CD4-positive, alpha-beta T cell (primary cell): ENCODE measurements around the gene TRAPPC6A. TPM values are rescaled to one million over a fixed set of nuclear protein-coding genes. Genes with fewer than 3 reads are reported as not detected.

Experiments
- ATAC-seq: fragments of 200-7000 bp; cut with Tn5 transposase; one replicate; pipeline ENCODE4 v1.10.0; 2022; ENCODE audit warnings: mild to moderate bottlenecking; ENCODE audit not compliant: poor library complexity
- CTCF ChIA-PET: fragments of 350-600 bp; sonication (Branson Sonifier 250); formaldehyde crosslinking; loops from one replicate; lab custom pipeline; 2021; ENCODE audit warnings: antibody characterized with exemption, inconsistent platforms; lab: Charles Lee
- POLR2A ChIA-PET: fragments of 350-600 bp; sonication (Branson Sonifier 250); formaldehyde crosslinking; loops from one replicate; lab custom pipeline; 2021; ENCODE audit warnings: antibody characterized with exemption, inconsistent platforms; lab: Charles Lee
- DNase-seq, 14 experiments: peaks; one replicate each; pipeline ENCODE4 v3.0.0-alpha.2; 2013 to 2020; ENCODE audit warnings: mixed read lengths in 2 of 14
- H3K27ac ChIP-seq, 2 donors: one replicate each; pipeline versions ENCODE4 v1.5.1 to v1.7.0; 2013; ENCODE audit warnings: low read length in 2 of 2, low read depth in 1 of 2, mild to moderate bottlenecking in 1 of 2
- H3K27me3 ChIP-seq, 2 experiments: 1 replicate in 1 of 2; 2 replicates in 1 of 2; pipeline versions ENCODE4 v1.6.1 to v1.7.0; 2013; ENCODE audit warnings: low read length in 2 of 2, control low read depth in 1 of 2, mild to moderate bottlenecking in 1 of 2, moderate library complexity in 1 of 2; ENCODE audit not compliant: insufficient read depth in 2 of 2, control insufficient read depth in 1 of 2
- H3K36me3 ChIP-seq: one replicate; pipeline ENCODE4 v1.6.1; 2013; ENCODE audit warnings: low read length, control low read depth; ENCODE audit not compliant: insufficient read depth
- H3K4me1 ChIP-seq: one replicate; pipeline ENCODE4 v1.6.1; 2013; ENCODE audit warnings: low read length, control low read depth; ENCODE audit not compliant: insufficient read depth
- H3K4me3 ChIP-seq: one replicate; pipeline ENCODE4 v1.5.1; 2013; ENCODE audit warnings: mild to moderate bottlenecking, low read length, moderate library complexity
- H3K9me3 ChIP-seq, 2 experiments: 1 replicate in 1 of 2; 2 replicates in 1 of 2; pipeline versions ENCODE4 v1.6.1 to v1.7.0; 2013; ENCODE audit warnings: low read length in 2 of 2, mild to moderate bottlenecking in 2 of 2, control low read depth in 1 of 2, moderate library complexity in 1 of 2; ENCODE audit not compliant: control insufficient read depth in 1 of 2, insufficient read depth in 1 of 2
- H3K27ac Mint-ChIP-seq: one replicate; pipeline ENCODE4 v1.8.0; 2020; ENCODE audit warnings: mixed read lengths
- H3K27me3 Mint-ChIP-seq: one replicate; pipeline ENCODE4 v1.8.0; 2021; ENCODE audit warnings: mixed read lengths
- H3K36me3 Mint-ChIP-seq: one replicate; pipeline ENCODE4 v1.8.0; 2021; ENCODE audit warnings: low read depth, mixed read lengths
- H3K4me1 Mint-ChIP-seq: one replicate; pipeline ENCODE4 v1.8.0; 2021; ENCODE audit warnings: low read depth, mixed read lengths
- H3K4me3 Mint-ChIP-seq: one replicate; pipeline ENCODE4 v1.8.0; 2020; ENCODE audit warnings: mild to moderate bottlenecking, mixed read lengths
- H3K9me3 Mint-ChIP-seq: one replicate; pipeline ENCODE4 v1.8.0; 2020; ENCODE audit warnings: mixed read lengths
- intact Hi-C, 2 experiments: fragments of 100-400 bp; cut with DNase I in 1 of 2; cut with micrococcal nuclease in 1 of 2; formaldehyde crosslinking; loops; one replicate each; pipeline versions ENCODE4 v1.15.1 to v1.9.0; 2023 to 2025; cut with DNase I, micrococcal nuclease
- total RNA-seq, 174 experiments: library from RNA in 2 of 174; stranded (reverse) in 2 of 174; gene quantifications; one replicate each; pipeline ENCODE4 v1.2.3 and lab custom pipeline; 2021 to 2026
- TF ChIP-seq, protein P1 (sequence below): fragments of 200-600 bp; IDR thresholded peaks from one replicate; pipeline ENCODE4 v1.8.0; 2022; ENCODE audit warnings: antibody characterized with exemption, mild to moderate bottlenecking

TRAPPC6A gene
- total RNA-seq, 2 experiments from 2014 or later, result 32.0 to 38.8 TPM

DNA sequence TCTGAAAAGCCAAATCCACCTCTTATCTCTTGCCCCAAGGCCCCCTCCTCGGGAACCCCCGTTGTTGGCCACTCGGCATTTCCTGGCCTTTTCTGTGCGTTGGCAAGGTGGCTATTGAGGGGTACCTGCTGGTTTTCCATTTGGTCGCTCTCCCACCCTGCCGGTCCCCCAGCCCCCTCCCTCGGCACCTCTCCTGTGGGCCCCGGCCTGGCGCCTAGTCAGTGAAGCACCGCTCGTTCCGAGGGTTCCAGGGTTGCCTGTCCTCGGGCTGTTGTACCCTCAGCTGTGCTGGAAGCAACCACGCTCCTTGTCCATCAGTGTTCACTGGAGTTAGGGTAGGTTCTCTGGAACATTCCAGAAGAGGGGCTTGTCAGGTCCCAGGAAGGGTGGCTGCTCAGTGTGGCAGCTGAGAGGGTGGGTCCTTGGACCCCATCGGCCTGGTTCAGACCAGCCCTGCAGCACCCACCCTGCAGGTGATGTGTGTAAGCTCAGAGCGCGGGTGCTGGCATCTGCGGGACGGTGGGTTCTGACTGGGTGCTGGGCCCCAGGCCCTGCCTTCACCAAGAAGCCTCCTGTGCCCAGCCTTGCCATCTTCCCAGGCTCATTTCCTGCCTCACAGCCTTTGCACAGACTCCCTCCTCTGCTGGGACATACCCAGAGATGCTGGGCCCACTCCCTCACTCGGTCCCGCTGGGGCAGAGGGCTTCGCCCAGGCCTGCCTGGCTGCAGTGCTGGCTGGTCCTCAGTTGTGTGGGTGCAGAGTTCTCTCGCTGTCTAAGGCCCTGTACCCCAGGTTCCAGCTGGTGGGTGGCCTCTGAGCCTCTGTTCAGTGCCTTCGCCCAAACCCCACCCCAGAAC, 38.5 kb downstream of the TRAPPC6A start:
- no peaks in the 10 kb centered on the region for H3K9me3 Mint-ChIP-seq
- ATAC-seq (no peak), DNase-seq (no peak)
- Histone ChIP-seq H3K4me3 (no peak overlapping the region), H3K9me3 (no peaks in the 10 kb centered on the region), H3K27me3 (no peaks in the 10 kb centered on the region), H3K4me1 (no peaks in the 10 kb centered on the region), H3K36me3 (peaks cover 31% of the 10 kb centered on the region), H3K27ac (no peak overlapping the region)
- ChIA-PET CTCF (interaction anchor here (0.7 kb wide), 1 partner anchor 1068 kb away, joined by 5 read pairs; no protein-coding TSS in a partner anchor), POLR2A (no interaction called here)
- H3K27me3 Mint-ChIP-seq, result no peaks in the 10 kb centered on the region
- no peaks in the 10 kb centered on the region for H3K4me1 Mint-ChIP-seq
- no peak overlapping the region for H3K4me3 Mint-ChIP-seq
- H3K27ac Mint-ChIP-seq, result no peak overlapping the region
- peaks cover 17% of the 10 kb centered on the region for H3K36me3 Mint-ChIP-seq
- TF ChIP-seq, protein P1, sequence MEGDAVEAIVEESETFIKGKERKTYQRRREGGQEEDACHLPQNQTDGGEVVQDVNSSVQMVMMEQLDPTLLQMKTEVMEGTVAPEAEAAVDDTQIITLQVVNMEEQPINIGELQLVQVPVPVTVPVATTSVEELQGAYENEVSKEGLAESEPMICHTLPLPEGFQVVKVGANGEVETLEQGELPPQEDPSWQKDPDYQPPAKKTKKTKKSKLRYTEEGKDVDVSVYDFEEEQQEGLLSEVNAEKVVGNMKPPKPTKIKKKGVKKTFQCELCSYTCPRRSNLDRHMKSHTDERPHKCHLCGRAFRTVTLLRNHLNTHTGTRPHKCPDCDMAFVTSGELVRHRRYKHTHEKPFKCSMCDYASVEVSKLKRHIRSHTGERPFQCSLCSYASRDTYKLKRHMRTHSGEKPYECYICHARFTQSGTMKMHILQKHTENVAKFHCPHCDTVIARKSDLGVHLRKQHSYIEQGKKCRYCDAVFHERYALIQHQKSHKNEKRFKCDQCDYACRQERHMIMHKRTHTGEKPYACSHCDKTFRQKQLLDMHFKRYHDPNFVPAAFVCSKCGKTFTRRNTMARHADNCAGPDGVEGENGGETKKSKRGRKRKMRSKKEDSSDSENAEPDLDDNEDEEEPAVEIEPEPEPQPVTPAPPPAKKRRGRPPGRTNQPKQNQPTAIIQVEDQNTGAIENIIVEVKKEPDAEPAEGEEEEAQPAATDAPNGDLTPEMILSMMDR, result no peak
- intact Hi-C loops, result no loop called here

- H3K36me3 ChIP-seq, result peaks cover 28% of the 10 kb centered on the region
Observed at GRCh38 chr19:45138303-45138751, 39.7 kb downstream of the TRAPPC6A start.

GRCh38 chr19:45137179-45137761, 40.8 kb downstream of the TRAPPC6A start:
- Histone ChIP-seq H3K27ac (no peak overlapping the region), H3K9me3 (no peaks in the 10 kb centered on the region), H3K4me1 (no peaks in the 10 kb centered on the region), H3K36me3 (peaks cover 20% of the 10 kb centered on the region), H3K4me3 (no peak overlapping the region), H3K27me3 (no peaks in the 10 kb centered on the region)
- CTCF ChIA-PET, result no interaction called here
- no peaks in the 10 kb centered on the region for H3K27me3 Mint-ChIP-seq
- POLR2A ChIA-PET, result interaction anchor here (0.7 kb wide), 1 partner anchor 45 kb away, joined by 3 read pairs; the partner anchor contains the start of gene PPP1R37
- peaks cover 9% of the 10 kb centered on the region for H3K36me3 Mint-ChIP-seq
- intact Hi-C loops, result no loop called here
- no peak overlapping the region for H3K4me3 Mint-ChIP-seq
- no peak for ATAC-seq
- no peaks in the 10 kb centered on the region for H3K4me1 Mint-ChIP-seq
- H3K27ac Mint-ChIP-seq, result no peak overlapping the region
- no peaks in the 10 kb centered on the region for H3K9me3 Mint-ChIP-seq
- TF ChIP-seq, protein P1, result no peak
- no peak for DNase-seq

More at GRCh38 chr19:45138303-45138751, 39.7 kb downstream of the TRAPPC6A start:
- Histone ChIP-seq H3K27ac (no peak overlapping the region), H3K9me3 (no peaks in the 10 kb centered on the region), H3K4me1 (no peaks in the 10 kb centered on the region), H3K27me3 (no peaks in the 10 kb centered on the region), H3K4me3 (no peak overlapping the region)
- TF ChIP-seq, protein P1, result no peak
- Mint-ChIP-seq H3K9me3 (no peaks in the 10 kb centered on the region), H3K4me1 (no peaks in the 10 kb centered on the region), H3K27me3 (no peaks in the 10 kb centered on the region), H3K27ac (no peak overlapping the region), H3K4me3 (no peak overlapping the region), H3K36me3 (peaks cover 17% of the 10 kb centered on the region)
- ATAC-seq (no peak), DNase-seq (no peak)
- ChIA-PET CTCF (no interaction called here), POLR2A (no interaction called here)
- intact Hi-C loops, result no loop called here
